Measurements from ENCODE around the gene SSX7.
"Not testable (repeated sequence)": the region's sequence is repeated elsewhere in the genome, so short reads cannot be mapped to it uniquely, and the experiment has no call there.

Gene SSX7

GRCh38 chrX:52654800-52655199, at the start of gene SSX7:
TSS of gene SSX7 (minus strand) at chrX:52654900. CDS start at chrX:52653472, 1,428 bp downstream.
- not testable (repeated sequence) for ATAC-seq

- ATAC-seq: not testable (repeated sequence)
These were observed 37.3 kb upstream of the SSX7 start for GRCh38 chrX:52692034-52692433.

- not testable (repeated sequence) for ATAC-seq
These were observed 7.5 kb upstream of the SSX7 start for GRCh38 chrX:52662218-52662617.

GRCh38 chrX:52655475-52655874, 775 bp upstream of the SSX7 start:
- not testable (repeated sequence) for ATAC-seq

- ATAC-seq: not testable (repeated sequence)
These were observed 4.0 kb downstream of the SSX7 start for GRCh38 chrX:52650676-52651075.

GRCh38 chrX:52648956-52649355, 5.7 kb downstream of the SSX7 start:
- not testable (repeated sequence) for ATAC-seq

- not testable (repeated sequence) for ATAC-seq
These were observed 26.2 kb downstream of the SSX7 start for GRCh38 chrX:52628483-52628882.

- ATAC-seq: not testable (repeated sequence)
These were observed 34.0 kb downstream of the SSX7 start for GRCh38 chrX:52620661-52621060.

GRCh38 chrX:52608961-52609360, 45.7 kb downstream of the SSX7 start:
- no peak for TF ChIP-seq ESRRG (CRISPR knock-in tag; IDR thresholded peaks at IDR 0.05)
- no peak for TF ChIP-seq RARB (CRISPR knock-in tag; IDR thresholded peaks at IDR 0.05)
- no peak for TF ChIP-seq TSHZ2 (CRISPR knock-in tag; IDR thresholded peaks at IDR 0.05)
- TF ChIP-seq ISL1 (CRISPR knock-in tag; IDR thresholded peaks at IDR 0.05): no peak
- TF ChIP-seq BACH2 (CRISPR knock-in tag; IDR thresholded peaks at IDR 0.05; ENCODE audit: borderline replicate concordance): no peak
- no peak for TF ChIP-seq ZNF8 (CRISPR knock-in tag; IDR thresholded peaks at IDR 0.05)
- TF ChIP-seq ZNF565 (CRISPR knock-in tag; conservative IDR thresholded peaks at IDR 0.05; ENCODE audit: low read depth): no peak
- TF ChIP-seq CREB5 (CRISPR knock-in tag; IDR thresholded peaks at IDR 0.05; ENCODE audit: low read depth): no peak
- TF ChIP-seq TCF4 (CRISPR knock-in tag; IDR thresholded peaks at IDR 0.05; ENCODE audit: borderline replicate concordance): no peak

GRCh38 chrX:52603151-52603550, 51.5 kb downstream of the SSX7 start:
- not testable (repeated sequence) for ATAC-seq

More at GRCh38 chrX:52608961-52609360, 45.7 kb downstream of the SSX7 start:
- no peak for ATAC-seq

- ATAC-seq: no peak
- TF ChIP-seq CSDC2 (CRISPR knock-in tag; IDR thresholded peaks at IDR 0.05) (no peak), PPARA (CRISPR knock-in tag; IDR thresholded peaks at IDR 0.05; ENCODE audit: borderline replicate concordance) (no peak), ARNTL (CRISPR knock-in tag; IDR thresholded peaks at IDR 0.05; ENCODE audit: borderline replicate concordance, low read depth) (no peak)
These were observed 55.8 kb downstream of the SSX7 start for GRCh38 chrX:52598886-52599285.

Data from SK-N-SH treated with all-trans-retinoic acid at 6 μM for 48 hours (cell line).